CD4-positive, alpha-beta T cell treated with Interleukin-1 beta for 1 hour (primary cell): Measurements from ENCODE around the gene RASIP1.
"Not testable (repeated sequence)": the region's sequence is repeated elsewhere in the genome, so short reads cannot be mapped to it uniquely, and the experiment has no call there.

Experiments
- DNase-seq, 2 donors: peaks; one replicate each; pipeline ENCODE4 v3.0.0-alpha.2; 2020 to 2022

Gene RASIP1

GRCh38 chr19:48703316-48703715 lies 37.1 kb downstream of the RASIP1 start:
- DNase-seq: no peak

GRCh38 chr19:48702701-48703100 lies 37.7 kb downstream of the RASIP1 start:
- DNase-seq: no peak

- no peak for DNase-seq
These were observed 42.4 kb downstream of the RASIP1 start for GRCh38 chr19:48698046-48698445.

- no peak for DNase-seq
These were observed 43.9 kb downstream of the RASIP1 start for GRCh38 chr19:48696353-48697010.

- DNase-seq: no peak
These were observed 44.6 kb downstream of the RASIP1 start, which contains the start of gene FUT2 for GRCh38 chr19:48695743-48696352. Gene FUT2, plus strand, starts transcription at chr19:48695971. Its CDS starts 6,986 bp downstream, at chr19:48702957.

GRCh38 chr19:48693629-48694028 lies 46.8 kb downstream of the RASIP1 start:
- DNase-seq: not testable (repeated sequence)

- no peak for DNase-seq
These were observed 51.0 kb downstream of the RASIP1 start for GRCh38 chr19:48689449-48689848.

- DNase-seq: no peak
These were observed 52.6 kb downstream of the RASIP1 start for GRCh38 chr19:48687776-48688175.

DNA sequence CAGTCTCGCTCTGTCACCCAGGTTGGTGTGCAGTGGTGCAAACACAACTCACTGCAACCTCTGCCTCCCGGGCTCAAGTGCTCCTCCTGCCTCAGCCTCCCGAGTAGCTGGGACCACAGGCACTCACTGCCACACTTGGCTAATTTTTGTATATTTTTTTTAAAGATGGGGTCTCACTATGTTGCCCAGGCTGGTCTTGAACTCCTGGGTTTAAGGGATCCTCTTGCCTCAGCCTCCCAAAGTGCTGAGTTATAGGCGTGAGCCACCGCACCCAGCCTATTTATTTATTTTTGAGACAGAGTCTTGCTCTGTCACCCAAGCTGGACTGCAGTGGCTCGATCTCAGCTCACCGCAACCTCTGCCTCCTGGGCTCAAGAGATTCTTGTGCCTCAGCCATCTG lies 53.8 kb downstream of the RASIP1 start:
- DNase-seq: not testable (repeated sequence)

- no peak for DNase-seq
These were observed 54.3 kb downstream of the RASIP1 start for GRCh38 chr19:48686088-48686487.

- DNase-seq: no peak
These were observed 54.8 kb downstream of the RASIP1 start for GRCh38 chr19:48685583-48685982.

DNA sequence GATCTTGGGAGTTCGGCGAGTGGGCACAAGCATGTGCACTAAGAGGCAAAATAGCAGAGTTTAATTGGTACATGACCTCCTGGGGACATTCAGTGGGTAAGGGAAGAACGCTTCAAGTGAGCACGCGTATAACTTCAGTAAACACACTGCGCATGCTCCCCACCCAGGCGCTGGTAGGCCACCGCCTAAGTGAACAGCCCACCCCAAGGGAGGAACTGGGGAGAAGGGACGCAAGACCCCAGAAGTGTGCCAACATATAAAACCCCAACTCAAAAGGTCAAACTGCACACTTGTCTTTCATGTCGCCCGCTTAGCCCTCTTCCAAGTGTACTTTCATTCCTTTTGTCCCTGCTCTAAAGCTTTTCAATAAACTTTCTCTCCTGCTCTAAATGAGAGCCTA lies 57.1 kb downstream of the RASIP1 start:
- DNase-seq: peak; percentile 16 to 56

DNA sequence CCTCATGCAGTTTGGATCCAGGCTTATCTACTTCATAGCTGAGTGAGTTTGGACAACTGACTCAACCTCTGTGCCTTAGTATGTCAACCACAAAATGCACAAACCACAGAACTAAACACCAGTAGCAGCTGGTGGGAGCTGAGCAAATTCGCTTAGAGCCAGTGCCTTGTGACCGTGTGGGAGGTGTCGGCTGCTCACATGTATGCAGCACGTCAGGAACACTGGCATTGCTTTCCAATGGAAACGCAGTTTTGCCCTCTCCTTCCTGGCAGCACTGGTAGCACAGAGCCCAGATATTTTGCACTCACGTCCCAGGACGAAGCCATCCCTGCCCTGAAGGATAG lies 59.3 kb downstream of the RASIP1 start:
- no peak for DNase-seq

DNA sequence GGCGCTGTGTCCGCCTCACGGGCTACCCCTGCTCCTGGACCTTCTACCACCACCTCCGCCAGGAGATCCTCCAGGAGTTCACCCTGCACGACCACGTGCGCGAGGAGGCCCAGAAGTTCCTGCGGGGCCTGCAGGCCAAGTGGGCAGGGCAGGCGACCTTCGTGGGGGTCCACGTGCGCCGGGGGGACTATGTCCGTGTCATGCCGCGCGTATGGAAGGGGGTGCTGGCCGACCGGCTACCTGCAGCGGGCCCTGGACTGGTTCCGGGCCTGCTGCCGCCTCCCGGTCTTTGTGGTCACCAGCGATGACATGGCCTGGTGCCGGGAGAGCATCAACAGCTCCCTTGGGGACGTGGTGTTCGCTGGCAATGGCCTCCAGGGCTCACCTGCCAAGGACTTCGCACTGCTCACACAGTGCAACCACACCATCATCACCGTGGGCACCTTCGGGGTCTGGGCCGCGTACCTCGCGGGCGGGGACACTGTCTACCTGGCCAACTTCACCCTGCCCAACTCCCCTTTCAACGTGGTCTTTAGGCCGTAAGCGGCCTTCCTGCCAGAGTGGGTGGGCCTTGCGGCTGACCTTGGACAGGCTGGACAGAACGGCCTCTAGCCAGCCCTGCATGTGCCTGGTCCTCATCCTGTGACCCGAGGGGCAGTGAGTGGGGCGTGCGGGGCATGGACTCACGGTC lies 59.8 kb downstream of the RASIP1 start:
- no peak for DNase-seq

- not testable (repeated sequence) for DNase-seq
These were observed 60.4 kb downstream of the RASIP1 start for GRCh38 chr19:48680006-48680405.

DNA sequence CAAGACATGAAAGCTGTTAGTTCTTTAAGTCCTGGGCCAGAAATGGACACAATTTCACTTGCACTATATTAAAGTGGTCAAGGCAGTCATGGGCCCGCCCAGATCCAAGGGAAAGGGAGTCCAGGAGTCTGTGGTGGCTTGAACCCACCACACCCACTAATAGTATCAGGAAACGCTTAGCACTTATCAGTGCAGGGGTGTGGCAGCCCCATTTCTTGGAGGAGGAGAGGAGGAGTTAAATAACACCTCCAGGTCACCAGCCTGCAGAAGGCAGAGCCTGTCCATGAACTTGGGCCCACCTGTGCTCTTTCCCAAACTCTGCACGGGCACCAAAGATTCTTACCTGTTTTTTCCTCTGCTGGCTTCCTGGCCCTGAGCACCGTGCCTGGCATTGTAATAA lies 62.2 kb downstream of the RASIP1 start:
- DNase-seq: no peak

GRCh38 chr19:48676887-48677286 lies 63.5 kb downstream of the RASIP1 start:
- no peak for DNase-seq

DNA sequence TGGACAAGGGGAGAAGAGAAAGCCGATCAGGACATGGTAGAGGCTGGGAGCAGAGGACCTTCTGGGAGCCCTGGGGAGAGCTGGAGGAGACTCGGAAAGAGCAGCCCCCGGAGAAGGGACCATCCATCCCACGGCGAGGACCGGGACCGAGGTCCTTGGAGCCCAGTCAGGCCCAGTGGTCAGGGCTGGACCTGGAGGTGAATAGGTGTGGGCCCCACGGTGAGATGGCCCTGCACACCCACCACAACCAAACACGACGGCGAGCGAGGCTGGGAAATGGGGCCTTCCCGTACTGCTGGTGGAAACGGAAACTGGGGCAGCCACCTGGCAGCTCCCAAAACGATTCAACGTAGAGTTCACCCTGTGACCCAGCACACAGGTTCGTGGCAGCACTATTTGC lies 63.9 kb downstream of the RASIP1 start:
- DNase-seq: no peak

DNA sequence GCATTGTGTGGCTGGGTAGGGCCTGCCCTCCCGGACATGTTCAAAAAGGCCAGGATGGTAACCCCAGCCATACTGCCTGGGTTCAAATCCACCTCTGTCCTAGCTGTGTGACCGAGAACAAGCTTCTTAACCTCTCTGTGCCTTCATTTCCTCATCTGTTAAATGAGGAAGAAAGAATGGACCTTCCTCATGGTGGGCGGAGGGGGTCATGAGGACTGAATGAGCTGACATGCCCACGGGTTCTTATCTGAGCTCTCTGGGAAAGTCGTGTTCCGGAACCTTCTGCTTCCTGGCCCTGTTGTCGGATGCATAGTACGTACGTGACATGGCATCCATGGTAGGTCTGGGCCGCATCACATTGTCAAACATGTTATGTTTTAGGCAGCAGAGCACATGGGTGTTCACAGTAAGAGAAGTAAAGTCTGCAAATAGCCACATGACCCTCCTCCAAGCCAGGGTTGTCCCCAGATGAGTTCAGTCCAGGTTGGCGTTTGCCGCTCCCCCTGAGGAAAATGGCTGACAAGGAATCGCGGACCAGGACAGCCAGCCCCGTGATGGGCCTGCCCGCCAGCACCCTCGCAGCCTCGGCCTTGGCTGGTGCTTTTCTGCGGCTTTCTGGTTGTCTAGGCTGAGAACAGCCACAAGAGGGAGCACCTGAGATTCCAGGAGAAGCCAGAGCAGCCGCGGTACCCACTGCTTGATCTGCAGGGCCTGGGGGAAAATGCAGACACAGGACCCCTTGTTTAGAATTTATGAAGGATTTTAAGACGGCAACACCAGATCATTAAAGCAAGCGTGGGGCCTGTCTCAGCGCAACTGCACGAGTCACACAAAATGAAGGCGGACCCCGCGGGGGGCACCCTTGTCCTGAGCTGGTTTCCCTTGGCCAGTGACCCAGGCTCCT lies 65.2 kb downstream of the RASIP1 start:
- peak; percentile 81 to 84 for DNase-seq

DNA sequence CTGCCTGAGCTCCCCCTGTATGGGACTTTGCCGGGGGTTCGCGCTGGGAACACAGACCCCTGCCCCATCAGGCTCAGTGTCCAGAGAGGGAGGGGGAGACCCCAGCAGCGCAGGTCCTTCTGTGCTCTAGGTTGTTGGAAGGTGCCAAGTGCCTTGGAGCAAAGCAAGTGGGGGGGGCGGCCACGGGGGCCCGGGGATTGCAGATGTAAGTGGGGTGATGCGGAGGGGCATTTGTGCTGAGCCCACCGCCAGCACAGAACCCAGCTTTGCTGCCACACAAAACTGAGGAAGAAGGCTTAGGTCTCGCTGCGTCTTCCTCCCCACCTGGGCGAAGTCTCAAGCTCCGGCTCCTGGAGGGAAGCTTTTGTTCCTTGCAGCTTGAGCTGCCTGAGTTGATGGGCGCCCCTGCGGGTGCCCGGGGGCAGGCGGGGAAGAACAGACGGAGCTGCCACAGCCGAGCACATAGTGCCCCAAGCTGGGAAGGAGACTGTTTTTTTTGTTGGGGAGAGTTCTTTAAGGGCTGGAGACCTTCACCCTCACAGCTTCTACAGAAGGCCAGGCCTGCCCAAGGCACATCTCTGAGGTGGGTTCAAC lies 66.1 kb downstream of the RASIP1 start:
- no peak for DNase-seq

- DNase-seq: no peak
These were observed 66.8 kb downstream of the RASIP1 start for GRCh38 chr19:48673436-48674100.

- DNase-seq: no peak
These were observed 67.4 kb downstream of the RASIP1 start, which contains the start of gene NTN5 for GRCh38 chr19:48672994-48673393. Gene NTN5, minus strand, starts transcription at chr19:48673017. Its CDS starts 2,031 bp downstream, at chr19:48670986.
